Stimulated activated CD4-positive, alpha-beta T cell treated with anti-CD3 and anti-CD28 coated beads, Interleukin-1b, Interleukin-23, amount 100 ng/mL, for 4 hours (primary cell): ENCODE measurements around the gene DPEP3.
"Not testable (repeated sequence)": the region's sequence is repeated elsewhere in the genome, so short reads cannot be mapped to it uniquely, and the experiment has no call there.

Experiments
- DNase-seq, 2 donors: peaks; one replicate each; pipeline ENCODE4 v3.0.0-alpha.2; 2020; ENCODE audit warnings: low read depth in 2 of 2

The DPEP3 gene

DNA sequence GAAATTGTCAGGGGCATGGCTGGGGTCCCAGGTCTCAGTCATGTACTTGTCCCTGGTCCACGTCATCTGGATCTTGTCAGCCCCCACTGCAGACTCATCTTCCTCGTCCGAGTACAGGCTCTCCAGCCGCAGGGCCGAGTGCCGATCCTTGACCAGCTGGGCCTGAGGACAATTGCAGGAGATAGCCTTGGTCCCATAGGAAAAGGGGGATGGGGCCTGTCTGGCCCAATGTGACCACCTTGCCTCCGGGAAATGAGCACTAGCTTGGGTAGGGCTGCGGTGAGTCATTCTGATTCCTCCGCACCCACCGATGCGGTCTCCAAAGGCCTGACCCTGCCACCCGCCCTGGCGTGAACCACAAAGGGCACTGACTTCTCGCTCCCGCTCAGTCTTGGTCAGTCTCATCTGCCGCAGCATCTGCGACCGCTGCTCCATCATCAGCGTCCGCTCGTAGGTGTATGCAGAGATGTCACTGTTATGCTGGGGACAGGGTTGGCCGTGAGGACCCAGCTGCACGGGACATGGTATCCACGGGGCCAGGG lies 34.8 kb downstream of the DPEP3 start:
- DNase-seq = no peak

GRCh38 chr16:67944690-67945391 lies 35.5 kb downstream of the DPEP3 start:
- DNase-seq = no peak

DNA sequence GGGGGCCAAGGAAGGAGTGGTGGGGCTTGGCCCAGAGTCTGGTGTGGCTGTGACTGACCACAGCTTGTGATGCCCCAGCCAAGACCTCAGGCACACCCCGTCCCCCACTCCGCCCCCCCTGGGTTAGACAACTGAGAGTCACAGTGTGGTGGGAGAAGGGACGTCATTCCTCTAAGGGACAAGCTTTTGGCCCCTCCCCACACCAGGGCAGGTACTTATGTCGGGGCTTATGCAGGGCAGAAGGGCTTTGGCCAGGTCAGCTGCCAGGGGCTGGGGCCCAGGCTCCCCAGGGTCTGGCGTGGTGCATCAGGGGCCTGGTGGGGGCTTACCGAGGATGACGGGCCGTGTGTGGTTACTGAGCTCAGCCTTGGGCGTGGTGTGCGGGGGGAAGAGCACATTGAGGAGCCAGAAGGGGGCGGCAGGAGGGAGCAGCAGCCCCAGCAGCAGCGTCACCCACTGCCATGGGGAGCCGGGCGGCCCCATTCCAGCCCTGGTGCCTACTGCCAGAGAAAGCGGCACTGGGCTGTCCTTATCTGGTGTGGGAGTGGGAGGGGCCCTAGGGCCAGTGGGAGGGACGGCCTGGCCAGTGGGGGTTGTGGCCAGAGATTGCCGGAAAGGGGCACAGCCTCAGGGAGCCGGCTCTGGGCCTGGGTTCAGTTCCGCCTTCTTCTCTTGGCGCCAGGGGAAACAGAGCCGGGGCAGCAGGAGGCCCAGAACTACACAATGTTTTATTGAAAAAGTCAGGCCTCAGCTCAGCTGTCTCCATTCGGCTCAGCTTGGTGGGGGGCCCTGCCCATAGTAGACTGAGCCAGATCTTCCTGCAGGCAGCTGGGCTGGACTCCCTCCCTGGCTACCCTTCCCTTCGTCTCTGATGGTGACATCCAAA lies 36.4 kb downstream of the DPEP3 start, which contains the start of gene LCAT:
TSS of gene LCAT (minus strand) at position 502 of the 886 bp plus-strand sequence. CDS start at position 483, 19 bp downstream.
- DNase-seq = no peak

DNA sequence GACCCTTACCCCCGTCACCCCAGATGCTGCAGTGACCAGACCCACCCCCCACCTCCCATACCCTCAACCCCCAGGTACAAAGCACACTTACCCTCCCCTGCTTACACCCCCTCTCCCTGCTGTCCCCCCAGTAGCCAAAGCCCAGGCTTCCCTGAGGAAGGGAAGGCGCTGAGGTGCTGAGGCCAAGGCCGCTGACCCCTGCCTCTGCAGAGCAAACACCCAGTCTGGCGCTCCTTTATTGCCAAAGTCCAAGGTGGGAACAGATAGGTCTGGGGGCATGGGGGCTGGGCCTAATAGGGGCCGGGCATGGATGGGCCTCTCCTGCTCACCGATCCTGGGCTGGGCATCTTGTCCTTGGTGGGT lies 37.1 kb downstream of the DPEP3 start:
- no peak for DNase-seq

DNA sequence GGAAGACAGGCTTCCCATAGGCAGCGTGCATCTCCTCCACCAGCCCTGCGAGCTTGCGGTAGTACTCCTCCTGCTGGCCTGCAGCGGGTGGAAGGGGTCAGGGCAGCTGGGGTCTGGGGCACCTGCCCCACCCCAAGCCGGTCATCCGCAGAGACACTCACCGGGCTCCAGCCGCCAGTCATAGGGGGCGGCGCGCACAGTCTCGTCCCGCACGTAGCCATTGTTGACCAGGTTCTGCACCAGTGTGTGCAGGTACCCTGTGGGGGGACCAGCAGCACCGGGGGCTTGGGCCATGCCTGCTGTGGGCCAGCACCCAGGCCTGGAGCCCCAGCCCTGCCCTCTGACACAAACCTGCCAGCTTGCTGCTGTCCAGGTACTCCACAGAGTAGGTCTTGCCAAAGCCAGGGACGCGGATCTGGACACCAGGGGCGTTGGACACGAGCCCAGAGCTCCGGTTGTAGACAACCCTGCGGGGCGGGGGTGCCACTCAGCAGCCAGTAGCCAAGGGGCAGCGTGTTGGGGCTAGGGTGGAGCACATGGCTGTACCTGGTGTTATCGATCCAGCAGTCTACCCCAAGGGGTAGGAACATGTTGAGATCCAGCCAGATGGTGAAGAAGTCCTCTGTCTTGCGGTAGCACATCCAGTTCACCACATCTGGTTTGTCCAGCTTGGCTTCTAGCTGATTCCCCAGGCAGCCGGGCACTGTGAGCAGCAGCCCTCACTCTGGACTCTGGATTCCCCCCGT lies 37.6 kb downstream of the DPEP3 start:
- DNase-seq = no peak

DNA sequence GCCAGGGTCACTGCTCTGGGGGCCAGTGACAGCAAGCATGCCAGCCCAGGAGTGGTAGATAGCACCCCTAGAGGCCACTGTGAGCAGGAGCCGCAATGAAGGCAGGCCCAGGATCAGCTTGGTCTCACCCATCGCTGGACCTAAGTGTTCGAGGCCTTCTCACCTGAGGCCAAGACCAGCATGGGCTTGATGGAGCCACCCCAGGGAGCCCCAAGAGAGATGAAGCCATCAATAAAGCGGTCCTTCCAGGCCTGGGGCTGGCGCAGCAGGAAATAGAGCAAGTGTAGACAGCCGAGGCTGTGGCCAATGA lies 38.1 kb downstream of the DPEP3 start:
- peak in 1 of 2 donors; percentile 21 for DNase-seq

DNA sequence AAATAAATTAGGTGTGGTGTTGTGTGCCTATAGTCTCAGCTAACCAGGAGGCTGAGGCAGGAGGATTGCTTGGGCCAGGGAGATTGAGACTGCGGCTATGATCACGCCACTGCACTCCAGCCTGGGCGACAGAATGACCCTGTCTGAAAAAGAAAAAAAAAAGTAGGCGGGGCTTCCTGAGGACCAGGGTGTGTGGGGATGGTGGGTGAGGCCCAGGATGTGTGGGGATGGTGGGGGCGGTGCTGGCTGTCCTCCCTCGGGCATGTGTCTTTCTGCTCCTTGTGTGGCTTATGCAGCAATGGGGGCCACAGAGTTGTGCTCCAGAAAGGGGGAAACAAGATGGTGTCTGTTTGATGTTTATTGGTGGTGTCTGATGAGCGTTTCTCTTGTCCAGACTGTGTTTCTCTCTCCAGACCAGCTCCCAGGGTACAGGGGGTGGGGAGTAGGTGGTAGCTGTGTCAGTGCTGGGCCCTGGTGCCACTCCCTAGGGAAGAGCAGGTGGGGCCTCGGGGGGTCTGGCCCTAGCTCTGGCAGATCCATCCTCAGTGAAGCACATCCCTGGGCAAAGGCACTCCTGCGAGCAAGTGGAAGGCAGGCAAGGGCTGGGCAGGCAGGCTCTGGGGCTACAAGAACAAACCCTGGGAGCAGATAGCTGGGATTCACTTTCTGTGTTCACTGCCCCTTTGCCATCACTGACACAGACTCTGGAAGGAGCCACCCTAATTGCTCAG lies 38.7 kb downstream of the DPEP3 start:
- DNase-seq = no peak

- DNase-seq = no peak
Observed at GRCh38 chr16:67940446-67941089, 39.7 kb downstream of the DPEP3 start.

DNA sequence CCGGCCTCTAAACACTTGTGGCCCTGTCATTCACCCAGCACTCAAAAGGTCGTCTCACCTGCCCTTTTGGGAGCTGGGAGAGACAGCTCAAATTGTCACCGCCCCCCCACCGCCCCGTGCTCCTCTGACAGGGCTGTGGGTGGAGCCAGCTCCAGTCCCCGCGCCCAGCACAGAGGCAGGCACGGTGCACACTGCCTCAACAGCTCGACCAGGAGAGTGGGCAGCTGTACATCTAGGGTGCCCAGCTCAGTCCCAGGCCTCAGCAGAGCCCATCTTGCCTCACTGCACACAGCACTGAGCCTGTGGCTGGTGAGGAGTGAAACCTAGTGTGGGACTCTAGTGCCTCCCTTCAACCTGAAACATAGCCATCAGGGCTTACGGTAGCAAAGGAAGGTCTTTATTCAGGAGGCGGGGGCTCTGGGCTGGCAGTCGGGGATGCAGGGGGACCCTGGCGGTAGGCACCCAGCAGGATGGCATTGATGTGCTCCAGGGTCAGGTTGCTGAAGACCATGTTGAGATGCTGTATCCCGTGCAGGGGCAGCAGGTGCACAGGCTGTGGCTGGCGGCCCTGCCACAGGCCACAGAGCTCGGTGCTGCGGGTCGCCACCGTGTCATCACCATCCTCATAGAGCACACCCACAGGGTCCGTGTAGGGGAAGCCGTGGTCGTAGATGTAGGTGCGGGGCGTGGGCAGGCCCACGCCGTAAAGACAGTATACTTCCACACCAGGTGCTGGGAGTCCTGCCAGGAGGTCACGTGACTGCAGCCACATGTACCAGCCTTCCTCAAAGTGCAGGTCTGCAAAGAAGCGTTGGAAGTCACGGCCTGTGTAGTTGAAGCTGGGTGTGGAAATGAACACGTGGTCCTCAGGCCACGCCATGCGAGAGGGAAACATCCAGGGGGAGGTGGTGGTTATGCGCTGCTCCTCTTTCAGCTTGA lies 40.5 kb downstream of the DPEP3 start:
- peak in 1 of 2 donors; percentile 60 for DNase-seq

GRCh38 chr16:67937713-67938112 lies 42.6 kb downstream of the DPEP3 start:
- DNase-seq = not testable (repeated sequence)

- DNase-seq = peak in 1 of 2 donors; percentile 66
Observed at GRCh38 chr16:67936880-67937605, 43.3 kb downstream of the DPEP3 start.

DNA sequence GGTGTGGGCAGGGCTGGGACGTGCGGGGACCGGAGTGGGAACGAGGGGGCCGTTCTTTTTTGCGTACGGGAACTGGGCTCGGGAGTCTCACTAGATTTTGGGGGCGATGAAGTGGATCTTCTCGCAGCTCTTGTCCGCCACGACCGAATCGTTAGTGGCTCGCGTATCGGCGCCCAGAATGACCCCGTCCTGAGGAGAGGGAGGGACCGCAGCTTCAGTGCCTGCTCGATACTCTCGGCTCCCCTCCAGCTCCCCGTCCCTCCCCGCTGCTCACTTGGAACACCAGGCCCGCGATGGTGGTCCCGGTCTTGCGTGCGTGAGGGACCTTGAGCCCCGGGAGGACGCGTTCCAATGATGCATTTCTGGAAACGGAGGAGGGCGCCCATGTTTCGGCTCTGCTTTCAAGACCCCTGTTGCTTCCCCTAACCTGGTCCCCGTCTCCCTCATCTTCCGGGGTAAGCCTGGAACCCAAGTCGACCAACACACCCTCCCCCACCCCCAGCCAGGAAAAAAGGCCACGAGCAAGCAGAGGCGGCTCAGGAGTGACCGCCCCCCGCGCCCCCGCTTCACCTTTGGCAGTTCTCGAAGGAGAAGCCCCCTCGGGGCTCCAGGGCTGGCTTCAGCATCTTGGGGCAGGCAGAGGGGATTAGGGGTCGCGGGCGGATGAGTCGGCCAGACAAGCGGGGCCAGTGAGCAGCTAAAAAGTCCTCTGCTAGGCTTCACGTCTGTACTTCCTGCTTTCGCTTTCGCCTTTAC lies 44.0 kb downstream of the DPEP3 start, which contains the start of gene PSMB10:
TSS of gene PSMB10 (minus strand) at position 727 of the 756 bp plus-strand sequence. CDS start at position 626, 101 bp downstream.
- DNase-seq = peak; percentile 30 to 53

GRCh38 chr16:67935402-67936123 lies 44.7 kb downstream of the DPEP3 start:
- DNase-seq = peak; percentile 88 to 90

DNA sequence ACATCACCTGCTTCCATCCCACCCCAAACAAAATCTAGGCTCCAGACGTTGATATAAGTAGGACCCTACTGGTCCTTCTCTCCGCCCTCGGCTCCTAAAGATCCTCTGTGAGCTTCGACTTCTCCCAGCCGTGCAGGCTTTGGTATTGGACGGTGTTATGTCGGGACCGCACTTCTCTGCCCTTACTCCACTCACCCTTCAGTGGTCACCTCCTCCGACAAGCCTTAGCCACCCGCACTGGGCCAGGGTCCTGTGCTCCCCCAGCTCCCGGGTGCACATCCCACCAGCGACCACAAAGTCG lies 45.2 kb downstream of the DPEP3 start:
- no peak for DNase-seq

- DNase-seq = no peak
Observed at GRCh38 chr16:67934306-67935100, 45.8 kb downstream of the DPEP3 start.

GRCh38 chr16:67933805-67934204 lies 46.5 kb downstream of the DPEP3 start:
- DNase-seq = no peak

DNA sequence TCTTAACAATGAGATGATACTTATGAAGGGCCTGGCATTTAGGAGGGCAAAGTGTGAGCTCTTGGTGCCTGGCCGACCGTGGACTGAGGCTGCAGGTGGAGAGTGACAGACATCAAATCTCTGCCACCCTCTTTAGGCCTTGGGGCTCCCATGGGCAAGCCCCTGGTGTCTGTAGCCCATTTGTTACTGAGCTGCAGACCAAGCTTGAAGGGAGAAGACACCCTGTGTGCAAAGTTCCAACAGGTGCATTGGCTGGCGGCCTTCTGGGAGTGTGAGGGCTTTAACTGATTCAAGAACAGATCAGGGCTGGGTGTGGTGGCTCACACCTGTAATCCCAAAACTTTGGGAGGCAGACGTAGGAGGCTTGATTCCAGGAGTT lies 47.8 kb downstream of the DPEP3 start:
- no peak for DNase-seq
